Tibial nerve (tissue), 4 donors: ENCODE data around the gene SEZ6. TPM values are rescaled to one million over a fixed set of nuclear protein-coding genes. Genes with fewer than 3 reads are reported as not detected.

Experiments used
- DNase-seq, 2 donors: peaks; one replicate each; pipeline ENCODE4 v3.0.0-alpha.2; 2019; ENCODE audit warnings: low spot score in 2 of 2
- H3K27ac ChIP-seq, 4 donors: fragments of 200-600 bp; sonication (generic) in 3 of 4; one replicate each; pipeline ENCODE4 v1.5.1; 2017 to 2019; ENCODE audit warnings: mild to moderate bottlenecking in 1 of 4
- H3K27me3 ChIP-seq, 2 donors: fragments of 200-600 bp; sonication (generic) in 1 of 2; one replicate each; pipeline versions ENCODE4 v1.5.1 to v1.6.0; 2017 to 2019
- H3K36me3 ChIP-seq, 3 donors: fragments of 200-600 bp; sonication (generic); one replicate each; pipeline ENCODE4 v1.5.1; 2018 to 2019
- H3K4me1 ChIP-seq, 4 donors: fragments of 200-600 bp; sonication (generic) in 3 of 4; one replicate each; pipeline ENCODE4 v1.5.1; 2017 to 2019
- H3K4me3 ChIP-seq, 4 donors: fragments of 200-600 bp; sonication (generic) in 3 of 4; one replicate each; pipeline ENCODE4 v1.5.1; 2017 to 2019; ENCODE audit warnings: mild to moderate bottlenecking in 1 of 4, moderate library complexity in 1 of 4
- H3K9me3 ChIP-seq, 4 donors: fragments of 200-600 bp; sonication (generic) in 3 of 4; one replicate each; pipeline ENCODE4 v1.5.1; 2017 to 2019
- EP300 ChIP-seq, 2 donors: sonication (generic); formaldehyde crosslinking; IDR thresholded peaks; one replicate each; pipeline ENCODE4 v1.6.1; 2017; ENCODE audit warnings: antibody characterized with exemption in 2 of 2, mild to moderate bottlenecking in 1 of 2
- POLR2A ChIP-seq, 2 donors: fragments of 450-650 bp; IDR thresholded peaks; one replicate each; pipeline ENCODE4 v1.6.1; 2017; ENCODE audit warnings: antibody characterized with exemption in 2 of 2, mild to moderate bottlenecking in 2 of 2, moderate library complexity in 2 of 2
- WGBS, 2 donors: methylation state at CpG; one replicate each; pipeline ENCODE4 v1.1.5; 2018; 5-methylcytosine and 5-hydroxymethylcytosine counted together
- total RNA-seq, 4 donors: library from RNA; depleted of rRNA; stranded (reverse); fragments of >200 nt; gene quantifications; one replicate each; pipeline ENCODE4 v1.1.0, GENCODE V29; 2016
- TF ChIP-seq, protein P1 (sequence below), 5 experiments: fragments of 200-600 bp in 3 of 5; fragments of 450-650 bp in 2 of 5; sonication (generic) in 3 of 5; IDR thresholded peaks; one replicate each; pipeline ENCODE4 v1.5.1; 2016 to 2019; ENCODE audit warnings: antibody characterized with exemption in 5 of 5, mild to moderate bottlenecking in 3 of 5, moderate library complexity in 2 of 5

The SEZ6 gene
- total RNA-seq, 4 donors from 2014 or later, result not detected

DNA sequence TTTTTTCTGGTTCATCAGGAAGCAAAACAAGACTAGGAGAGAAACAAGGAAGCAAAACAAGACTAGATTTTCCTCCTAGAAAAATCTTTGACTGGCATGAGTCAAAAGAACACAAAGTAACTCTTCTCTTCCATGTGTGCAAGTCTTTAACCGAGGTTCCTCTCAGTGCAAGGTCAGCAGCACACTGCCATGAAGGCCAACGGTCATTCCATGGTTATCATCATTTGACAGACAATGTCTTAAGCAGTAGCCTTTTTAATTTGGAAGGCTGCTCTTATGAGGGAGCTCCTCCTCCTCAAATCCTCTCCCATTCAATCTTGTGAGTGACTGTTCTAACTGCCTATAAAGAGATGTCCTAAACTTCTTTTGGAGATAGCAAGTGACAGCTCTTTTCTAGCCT is 87.5 kb downstream of the SEZ6 start:
- H3K27me3 ChIP-seq, result no peaks in the 10 kb centered on the region
- 56 to 59% methylated on average over 2 of the region's 2 CpGs for WGBS, 2 donors
- H3K27ac ChIP-seq, result no peak overlapping the region
- no peak overlapping the region for H3K4me3 ChIP-seq
- TF ChIP-seq POLR2A (IDR thresholded peaks at IDR 0.05) (no peak), EP300 (IDR thresholded peaks at IDR 0.05) (no peak)
- TF ChIP-seq, protein P1, sequence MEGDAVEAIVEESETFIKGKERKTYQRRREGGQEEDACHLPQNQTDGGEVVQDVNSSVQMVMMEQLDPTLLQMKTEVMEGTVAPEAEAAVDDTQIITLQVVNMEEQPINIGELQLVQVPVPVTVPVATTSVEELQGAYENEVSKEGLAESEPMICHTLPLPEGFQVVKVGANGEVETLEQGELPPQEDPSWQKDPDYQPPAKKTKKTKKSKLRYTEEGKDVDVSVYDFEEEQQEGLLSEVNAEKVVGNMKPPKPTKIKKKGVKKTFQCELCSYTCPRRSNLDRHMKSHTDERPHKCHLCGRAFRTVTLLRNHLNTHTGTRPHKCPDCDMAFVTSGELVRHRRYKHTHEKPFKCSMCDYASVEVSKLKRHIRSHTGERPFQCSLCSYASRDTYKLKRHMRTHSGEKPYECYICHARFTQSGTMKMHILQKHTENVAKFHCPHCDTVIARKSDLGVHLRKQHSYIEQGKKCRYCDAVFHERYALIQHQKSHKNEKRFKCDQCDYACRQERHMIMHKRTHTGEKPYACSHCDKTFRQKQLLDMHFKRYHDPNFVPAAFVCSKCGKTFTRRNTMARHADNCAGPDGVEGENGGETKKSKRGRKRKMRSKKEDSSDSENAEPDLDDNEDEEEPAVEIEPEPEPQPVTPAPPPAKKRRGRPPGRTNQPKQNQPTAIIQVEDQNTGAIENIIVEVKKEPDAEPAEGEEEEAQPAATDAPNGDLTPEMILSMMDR (IDR thresholded peaks at IDR 0.05), result no peak
- H3K4me1 ChIP-seq, result no peaks in the 10 kb centered on the region
- peaks cover 4 to 100% (median 62%) of the 10 kb centered on the region in 3 donors for H3K36me3 ChIP-seq
- no peaks in the 10 kb centered on the region for H3K9me3 ChIP-seq
- DNase-seq, result no peak

DNA sequence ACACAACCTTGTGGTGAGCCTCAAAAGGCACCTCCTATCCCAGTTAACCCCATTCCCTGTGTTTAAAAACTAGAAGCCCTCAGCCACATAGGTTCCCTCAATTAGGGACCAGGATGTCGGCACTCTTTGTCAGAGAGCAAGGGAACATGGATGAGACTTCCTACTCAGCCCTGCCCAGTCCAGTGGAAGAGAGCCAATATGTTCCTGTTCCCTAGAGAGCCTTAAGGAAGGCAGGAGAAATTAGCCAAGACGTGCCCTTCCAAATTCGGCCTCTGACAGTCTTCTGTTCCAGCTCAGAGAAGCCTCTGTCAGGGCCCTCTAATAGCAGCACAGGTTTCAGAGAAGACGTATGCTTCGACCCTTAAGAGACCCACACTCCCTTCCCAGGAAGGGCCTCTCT is 88.4 kb downstream of the SEZ6 start:
- TF ChIP-seq POLR2A (IDR thresholded peaks at IDR 0.05), result no peak
- TF ChIP-seq EP300 (IDR thresholded peaks at IDR 0.05), result no peak
- TF ChIP-seq, protein P1 (IDR thresholded peaks at IDR 0.05), result no peak
- H3K4me3 ChIP-seq, result no peak overlapping the region
- DNase-seq, result no peak
- peaks cover 8 to 100% (median 69%) of the 10 kb centered on the region in 3 donors for H3K36me3 ChIP-seq
- H3K27ac ChIP-seq, result no peak overlapping the region
- WGBS, 2 donors, result 74 to 78% methylated on average over 5 of the region's 5 CpGs
- H3K9me3 ChIP-seq, result no peaks in the 10 kb centered on the region
- H3K4me1 ChIP-seq, result no peaks in the 10 kb centered on the region
- no peaks in the 10 kb centered on the region for H3K27me3 ChIP-seq

DNA sequence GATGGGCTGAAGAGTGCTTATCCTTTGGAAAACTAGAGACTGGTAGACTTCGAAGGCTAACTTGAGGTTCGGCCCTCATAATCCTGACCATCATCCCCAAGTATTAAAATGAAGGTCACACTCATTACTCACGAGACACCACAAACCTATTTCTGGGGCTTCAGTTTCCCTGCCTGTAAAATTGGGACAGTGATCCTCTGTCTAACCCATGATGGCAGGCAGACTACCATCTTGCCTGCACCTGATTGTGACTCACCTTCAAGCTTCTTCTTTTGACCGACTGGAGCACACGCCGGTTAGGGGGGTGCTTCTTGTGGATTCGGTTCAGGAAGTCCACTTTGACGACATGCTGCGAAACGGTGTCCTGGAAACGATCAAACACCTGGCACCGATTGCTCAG is 88.8 kb downstream of the SEZ6 start:
- no peaks in the 10 kb centered on the region for H3K9me3 ChIP-seq
- H3K27me3 ChIP-seq, result no peaks in the 10 kb centered on the region
- TF ChIP-seq EP300 (IDR thresholded peaks at IDR 0.05) (no peak), POLR2A (IDR thresholded peaks at IDR 0.05) (no peak)
- TF ChIP-seq, protein P1 (IDR thresholded peaks at IDR 0.05), result no peak
- peaks cover 8 to 100% (median 70%) of the 10 kb centered on the region in 3 donors for H3K36me3 ChIP-seq
- no peak overlapping the region for H3K27ac ChIP-seq
- WGBS, 2 donors, result 85 to 86% methylated on average over 12 of the region's 12 CpGs
- DNase-seq, result no peak
- H3K4me1 ChIP-seq, result no peaks in the 10 kb centered on the region
- H3K4me3 ChIP-seq, result no peak overlapping the region

DNA sequence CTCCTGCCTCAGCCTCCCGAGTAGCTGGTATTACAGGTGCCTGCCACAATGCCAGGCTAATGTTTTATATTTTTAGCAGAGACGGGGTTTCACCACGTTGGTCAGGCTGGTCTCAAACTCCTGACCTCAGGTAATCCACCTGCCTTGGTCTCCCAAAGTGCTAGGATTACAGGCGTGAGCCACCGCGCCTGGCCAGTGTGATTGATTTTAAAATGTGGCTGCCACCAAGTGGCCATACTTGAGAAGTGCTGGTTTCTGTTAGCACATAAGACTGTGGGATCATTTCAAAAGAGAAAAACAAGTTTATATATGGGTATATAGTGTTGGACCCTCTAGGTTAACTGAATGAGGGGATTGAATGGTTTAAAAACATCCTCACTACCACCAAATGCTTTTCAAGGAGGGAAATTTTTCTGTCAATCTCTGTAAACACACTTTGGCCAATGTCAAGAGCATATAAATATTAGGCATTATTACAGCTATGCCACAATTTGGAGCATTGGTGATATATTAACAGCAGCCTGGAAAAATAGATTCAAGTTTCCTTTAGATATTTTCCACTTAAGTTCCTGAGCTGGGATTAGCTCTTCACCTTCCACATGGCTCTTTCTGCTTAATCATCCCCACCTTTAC is 89.4 kb downstream of the SEZ6 start:
- no peak overlapping the region for H3K27ac ChIP-seq
- DNase-seq, result peak in 1 of 2 donors; percentile 50
- WGBS, 2 donors, result 47 to 54% methylated on average over 6 of the region's 6 CpGs
- no peaks in the 10 kb centered on the region for H3K9me3 ChIP-seq
- peaks cover 0 to 6% (median 0%) of the 10 kb centered on the region in 4 donors for H3K4me1 ChIP-seq
- H3K36me3 ChIP-seq, result peaks cover 8 to 100% (median 72%) of the 10 kb centered on the region in 3 donors
- TF ChIP-seq, protein P1 (IDR thresholded peaks at IDR 0.05), result peak; percentile 45 to 74 (median 60)
- no peak for TF ChIP-seq EP300 (IDR thresholded peaks at IDR 0.05)
- no peaks in the 10 kb centered on the region for H3K27me3 ChIP-seq
- H3K4me3 ChIP-seq, result no peak overlapping the region

DNA sequence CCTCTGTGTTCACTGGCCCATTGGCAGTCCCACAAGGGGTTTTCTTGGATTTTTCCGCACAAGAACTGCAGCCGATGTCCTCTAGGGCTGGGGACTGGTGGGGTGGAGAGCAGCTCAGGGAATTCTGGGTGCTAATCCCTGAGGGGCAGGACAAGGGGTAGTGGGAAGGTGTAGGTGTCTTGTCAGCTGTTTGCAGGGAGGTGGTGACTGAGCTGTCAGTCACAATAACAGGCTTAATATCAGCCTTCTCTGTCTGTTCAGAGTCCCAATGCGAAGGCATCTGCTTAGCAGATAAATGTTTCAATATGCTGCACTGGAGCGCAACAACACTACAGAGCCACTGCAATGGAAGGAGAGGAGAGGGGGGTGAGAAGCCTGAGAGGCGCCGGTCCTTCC is 92.9 kb downstream of the SEZ6 start:
- no peak for TF ChIP-seq EP300 (IDR thresholded peaks at IDR 0.05)
- DNase-seq, result no peak
- Histone ChIP-seq H3K4me1 (peaks cover 0 to 22% (median 8%) of the 10 kb centered on the region in 4 donors), H3K36me3 (peaks cover 9 to 97% (median 74%) of the 10 kb centered on the region in 3 donors), H3K27me3 (no peaks in the 10 kb centered on the region), H3K4me3 (no peak overlapping the region), H3K9me3 (no peaks in the 10 kb centered on the region), H3K27ac (no peak overlapping the region)
- 93 to 94% methylated on average over 6 of the region's 6 CpGs for WGBS, 2 donors
